GM19468 (cell line): ENCODE data around the gene SLC10A2.

Experiments used
- ATAC-seq: cut with Tn5 transposase; IDR thresholded peaks from one replicate; pipeline ENCODE4 v1.9.1; 2021; ENCODE audit warnings: mild to moderate bottlenecking, moderate library complexity, moderate number of reproducible peaks; ENCODE audit not compliant: unreplicated experiment; ENCODE audit errors: extremely low read depth

The SLC10A2 gene

GRCh38 chr13:102999499-102999898 lies 66.7 kb downstream of the SLC10A2 start:
- peak; percentile 39 for ATAC-seq
